Activated T-cell treated with anti-CD3 and anti-CD28 coated beads for 4 hours (primary cell): ENCODE data around the gene SOX30.
A peak's percentile ranks its signal among the peaks of the same experiment; 100 is the strongest.

Source experiments
- DNase-seq: peaks from one replicate; pipeline ENCODE4 v3.0.0-alpha.2; 2020

Gene SOX30

GRCh38 chr5:157659868-157660660 is 7.8 kb upstream of the SOX30 start:
- DNase-seq = no peak

GRCh38 chr5:157658893-157659292 is 6.7 kb upstream of the SOX30 start:
- DNase-seq = no peak

- DNase-seq = no peak
Measured at GRCh38 chr5:157657516-157657915, 5.3 kb upstream of the SOX30 start.

- DNase-seq = peak; percentile 59
Measured at GRCh38 chr5:157651623-157652376, 438 bp downstream of the SOX30 start.

GRCh38 chr5:157650991-157651611 is 1.1 kb downstream of the SOX30 start:
- no peak for DNase-seq

- no peak for DNase-seq
Measured at GRCh38 chr5:157649101-157649500, 3.1 kb downstream of the SOX30 start.

- DNase-seq = no peak
Measured at GRCh38 chr5:157648275-157648990, 3.8 kb downstream of the SOX30 start.

GRCh38 chr5:157640406-157641066 is 11.7 kb downstream of the SOX30 start:
- DNase-seq = no peak

GRCh38 chr5:157630341-157630740 is 21.9 kb downstream of the SOX30 start:
- no peak for DNase-seq

GRCh38 chr5:157626831-157627230 is 25.4 kb downstream of the SOX30 start:
- no peak for DNase-seq

- no peak for DNase-seq
Measured at GRCh38 chr5:157624144-157624543, 28.1 kb downstream of the SOX30 start.

- DNase-seq = no peak
Measured at GRCh38 chr5:157620776-157621175, 31.5 kb downstream of the SOX30 start.

- DNase-seq = no peak
Measured at GRCh38 chr5:157618191-157618765, 34.0 kb downstream of the SOX30 start.

GRCh38 chr5:157616785-157617184 is 35.5 kb downstream of the SOX30 start:
- no peak for DNase-seq

GRCh38 chr5:157613385-157614245 is 38.6 kb downstream of the SOX30 start:
- no peak for DNase-seq

- no peak for DNase-seq
Measured at GRCh38 chr5:157612581-157612980, 39.7 kb downstream of the SOX30 start.

GRCh38 chr5:157611571-157612476 is 40.4 kb downstream of the SOX30 start:
- DNase-seq = no peak

- DNase-seq = no peak
Measured at GRCh38 chr5:157610990-157611389, 41.2 kb downstream of the SOX30 start.

- DNase-seq = no peak
Measured at GRCh38 chr5:157608972-157609565, 43.2 kb downstream of the SOX30 start.
